Neural crest cell (in vitro differentiated cells): ENCODE measurements around the gene LDLRAD3. TPM values are rescaled to one million over a fixed set of nuclear protein-coding genes. Genes with fewer than 3 reads are reported as not detected.
A peak's percentile ranks its signal among the peaks of the same experiment; 100 is the strongest.

ENCODE experiments used
- DNase-seq: peaks from one replicate; pipeline ENCODE4 v3.0.0; 2021; ENCODE audit warnings: low read depth, mixed read lengths, low spot score
- H3K27ac Mint-ChIP-seq: one replicate; pipeline ENCODE4 v1.8.0; 2021; ENCODE audit warnings: mild to moderate bottlenecking, mixed read lengths; ENCODE audit not compliant: unreplicated experiment
- H3K27me3 Mint-ChIP-seq: 2 replicates; pipeline ENCODE4 v1.8.0; 2021; ENCODE audit warnings: low read depth, mild to moderate bottlenecking, mixed read lengths
- H3K36me3 Mint-ChIP-seq: 2 replicates; pipeline ENCODE4 v1.8.0; 2021; ENCODE audit warnings: low read depth, mild to moderate bottlenecking, mixed read lengths
- H3K4me1 Mint-ChIP-seq: 2 replicates; pipeline ENCODE4 v1.8.0; 2021; ENCODE audit warnings: mixed read lengths
- H3K4me3 Mint-ChIP-seq: one replicate; pipeline ENCODE4 v1.8.0; 2021; ENCODE audit warnings: mild to moderate bottlenecking, mixed read lengths
- H3K9me3 Mint-ChIP-seq: 2 replicates; pipeline ENCODE4 v1.8.0; 2021; ENCODE audit warnings: mixed read lengths
- total RNA-seq: library from RNA; stranded (reverse); gene quantifications from 2 replicates; pipeline ENCODE4 v1.2.1, GENCODE V29; 2021
- TF ChIP-seq, protein P1 (sequence below): fragments of 200-600 bp; sonication (generic); conservative IDR thresholded peaks from 2 replicates; pipeline ENCODE4 v1.5.0; 2021; ENCODE audit warnings: antibody characterized with exemption, mild to moderate bottlenecking

LDLRAD3 gene
- total RNA-seq, 1 donor from 2014 or later = 30.1 TPM

DNA sequence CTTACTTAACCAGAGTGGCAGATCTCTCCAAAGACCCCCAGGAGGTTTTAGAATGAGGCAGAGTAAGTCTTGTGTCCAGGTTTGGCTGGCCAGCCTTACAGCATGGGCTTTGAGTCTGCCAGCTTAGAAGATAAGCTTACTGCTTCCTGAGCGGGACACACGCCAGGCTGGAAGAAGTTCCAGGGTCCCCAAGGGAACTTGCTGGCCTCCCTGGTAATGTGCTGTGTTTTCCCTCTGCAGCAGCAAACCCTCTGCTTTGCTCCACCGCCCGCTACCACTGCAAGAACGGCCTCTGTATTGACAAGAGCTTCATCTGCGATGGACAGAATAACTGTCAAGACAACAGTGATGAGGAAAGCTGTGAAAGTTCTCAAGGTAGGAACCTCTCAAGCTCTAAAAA is 154.2 kb downstream of the LDLRAD3 start:
- TF ChIP-seq, protein P1, sequence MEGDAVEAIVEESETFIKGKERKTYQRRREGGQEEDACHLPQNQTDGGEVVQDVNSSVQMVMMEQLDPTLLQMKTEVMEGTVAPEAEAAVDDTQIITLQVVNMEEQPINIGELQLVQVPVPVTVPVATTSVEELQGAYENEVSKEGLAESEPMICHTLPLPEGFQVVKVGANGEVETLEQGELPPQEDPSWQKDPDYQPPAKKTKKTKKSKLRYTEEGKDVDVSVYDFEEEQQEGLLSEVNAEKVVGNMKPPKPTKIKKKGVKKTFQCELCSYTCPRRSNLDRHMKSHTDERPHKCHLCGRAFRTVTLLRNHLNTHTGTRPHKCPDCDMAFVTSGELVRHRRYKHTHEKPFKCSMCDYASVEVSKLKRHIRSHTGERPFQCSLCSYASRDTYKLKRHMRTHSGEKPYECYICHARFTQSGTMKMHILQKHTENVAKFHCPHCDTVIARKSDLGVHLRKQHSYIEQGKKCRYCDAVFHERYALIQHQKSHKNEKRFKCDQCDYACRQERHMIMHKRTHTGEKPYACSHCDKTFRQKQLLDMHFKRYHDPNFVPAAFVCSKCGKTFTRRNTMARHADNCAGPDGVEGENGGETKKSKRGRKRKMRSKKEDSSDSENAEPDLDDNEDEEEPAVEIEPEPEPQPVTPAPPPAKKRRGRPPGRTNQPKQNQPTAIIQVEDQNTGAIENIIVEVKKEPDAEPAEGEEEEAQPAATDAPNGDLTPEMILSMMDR = no peak
- DNase-seq = no peak

DNA sequence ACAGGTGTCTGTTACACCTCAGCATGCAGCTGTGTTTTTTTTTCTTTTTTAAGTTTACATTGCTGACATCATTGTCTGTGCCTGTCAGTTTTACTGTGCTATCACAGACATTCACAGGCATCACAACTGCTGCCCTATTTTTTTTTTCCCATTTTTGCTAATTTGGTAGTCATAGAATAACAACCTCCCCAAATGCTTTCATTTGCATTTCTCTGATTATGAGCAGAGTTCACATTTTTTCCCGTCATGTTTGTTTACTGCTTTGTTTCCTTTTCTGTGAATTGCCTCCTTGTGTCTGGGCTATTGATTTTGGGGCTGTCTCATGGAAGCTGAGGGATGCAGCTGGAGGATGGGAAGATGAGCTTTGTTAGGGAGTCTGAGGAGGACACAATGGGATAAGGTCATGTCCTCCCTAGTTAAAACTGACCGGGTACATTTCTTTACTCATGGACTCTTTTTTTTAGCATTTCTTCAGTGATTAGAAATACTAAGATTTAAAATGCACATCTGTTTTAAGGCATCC is 155.1 kb downstream of the LDLRAD3 start:
- H3K27ac Mint-ChIP-seq = peak overlapping the region; percentile 2

More for the DNA sequence above, 154.2 kb downstream of the LDLRAD3 start:
- Mint-ChIP-seq H3K4me1 (peaks cover 16% of the 10 kb centered on the region), H3K9me3 (peaks cover 12% of the 10 kb centered on the region), H3K27ac (peak overlapping the region; percentile 32), H3K4me3 (no peak overlapping the region), H3K27me3 (no peaks in the 10 kb centered on the region), H3K36me3 (peaks cover 30% of the 10 kb centered on the region)

DNA sequence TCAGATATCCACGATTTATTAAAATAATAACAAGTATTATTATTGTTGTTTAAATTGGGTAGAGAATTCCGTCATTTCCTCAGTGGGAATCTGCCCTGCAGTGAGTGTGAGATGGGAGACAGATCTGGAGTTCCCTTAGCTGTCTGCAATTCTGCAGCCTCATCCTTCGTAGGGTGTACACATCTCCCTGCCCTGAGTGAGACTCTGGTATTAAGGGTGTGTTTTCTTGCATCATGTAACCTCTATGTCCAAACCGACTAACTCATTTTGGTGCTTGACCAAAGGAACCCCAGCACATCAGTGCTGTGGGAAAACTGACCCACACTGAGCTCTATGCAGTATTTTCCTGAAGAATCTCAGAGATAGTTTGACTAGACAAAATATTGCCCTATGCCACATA is 157.6 kb downstream of the LDLRAD3 start:
- H3K27ac Mint-ChIP-seq = no peak overlapping the region
- H3K9me3 Mint-ChIP-seq = no peaks in the 10 kb centered on the region
- peaks cover 31% of the 10 kb centered on the region for H3K4me1 Mint-ChIP-seq
- H3K27me3 Mint-ChIP-seq = no peaks in the 10 kb centered on the region
- H3K36me3 Mint-ChIP-seq = peaks cover 25% of the 10 kb centered on the region
- TF ChIP-seq, protein P1 = no peak
- DNase-seq = no peak
- no peak overlapping the region for H3K4me3 Mint-ChIP-seq

More for the DNA sequence above, 155.1 kb downstream of the LDLRAD3 start:
- H3K27me3 Mint-ChIP-seq = no peaks in the 10 kb centered on the region
- no peak overlapping the region for H3K4me3 Mint-ChIP-seq
- H3K36me3 Mint-ChIP-seq = peaks cover 26% of the 10 kb centered on the region
- DNase-seq = no peak
- TF ChIP-seq, protein P1 = no peak
- H3K9me3 Mint-ChIP-seq = peaks cover 6% of the 10 kb centered on the region
- H3K4me1 Mint-ChIP-seq = peaks cover 16% of the 10 kb centered on the region

DNA sequence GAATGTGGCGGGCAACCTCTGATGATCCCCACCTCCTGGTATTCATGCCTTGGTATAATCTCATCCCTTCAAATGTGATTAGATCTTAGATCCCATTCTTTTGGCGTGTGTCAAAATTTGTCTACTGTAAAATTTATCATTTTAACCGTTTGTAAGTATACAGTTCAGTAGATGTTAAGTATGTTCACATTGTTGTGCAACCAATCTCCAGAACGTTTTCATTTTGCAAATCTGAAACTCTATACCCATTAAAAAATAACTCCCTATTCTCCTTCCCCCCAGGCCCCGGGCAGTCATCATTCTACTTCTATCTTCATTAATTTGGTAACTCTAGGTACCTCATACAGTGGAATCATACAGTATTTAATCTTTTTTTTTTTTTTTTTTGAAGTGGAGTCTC is 159.0 kb downstream of the LDLRAD3 start:
- no peaks in the 10 kb centered on the region for H3K27me3 Mint-ChIP-seq
- H3K4me1 Mint-ChIP-seq = peaks cover 30% of the 10 kb centered on the region
- TF ChIP-seq, protein P1 = no peak
- no peak overlapping the region for H3K27ac Mint-ChIP-seq
- no peaks in the 10 kb centered on the region for H3K9me3 Mint-ChIP-seq
- DNase-seq = no peak
- peaks cover 24% of the 10 kb centered on the region for H3K36me3 Mint-ChIP-seq
- H3K4me3 Mint-ChIP-seq = no peak overlapping the region

DNA sequence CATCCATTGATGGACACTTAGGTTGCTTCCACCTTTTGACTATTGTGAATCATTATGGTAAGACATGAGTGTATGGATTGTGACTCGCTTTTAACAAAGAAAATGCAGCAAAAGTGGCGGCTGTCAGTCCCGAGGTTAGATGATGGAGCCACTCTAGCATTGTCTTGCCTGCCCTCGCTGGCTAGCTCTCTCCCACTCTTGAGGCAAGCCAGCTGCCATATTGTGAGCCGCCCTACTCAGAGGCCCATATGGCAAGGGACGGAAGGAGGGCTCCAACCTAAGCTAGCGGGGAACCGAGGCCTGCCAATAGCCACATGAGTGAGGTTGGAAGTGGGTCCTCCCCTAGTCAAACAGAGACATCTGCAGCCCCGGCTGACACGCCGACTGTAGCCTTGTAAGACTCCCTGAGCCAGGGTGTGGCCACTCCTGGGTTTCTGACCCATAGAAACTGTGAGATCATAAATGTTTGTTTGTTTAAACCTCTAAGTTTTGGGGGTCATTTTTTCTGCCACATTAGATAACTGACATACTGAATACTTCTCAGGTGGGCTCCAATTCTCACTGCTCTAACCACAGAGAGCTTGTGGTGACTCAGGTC is 160.2 kb downstream of the LDLRAD3 start:
- H3K4me1 Mint-ChIP-seq = peaks cover 28% of the 10 kb centered on the region
- TF ChIP-seq, protein P1 = no peak
- H3K9me3 Mint-ChIP-seq = no peaks in the 10 kb centered on the region
- no peak overlapping the region for H3K4me3 Mint-ChIP-seq
- H3K36me3 Mint-ChIP-seq = peaks cover 24% of the 10 kb centered on the region
- H3K27me3 Mint-ChIP-seq = no peaks in the 10 kb centered on the region
- DNase-seq = no peak
- no peak overlapping the region for H3K27ac Mint-ChIP-seq
